ENCODE results near the gene CROCC.
A peak's percentile ranks its signal among the peaks of the same experiment; 100 is the strongest.
"Not testable (repeated sequence)": the region's sequence is repeated elsewhere in the genome, so short reads cannot be mapped to it uniquely, and the experiment has no call there.

The CROCC gene

GRCh38 chr1:16922466-16922865 is 735 bp downstream of the CROCC start:
- no peak overlapping the region for H3K27ac ChIP-seq (ENCODE audit: low read length)
- H3K9ac ChIP-seq (ENCODE audit: low read depth, low read length) = peak overlapping the region; percentile 87; the same call in 1 of the 2 replicates
- no peaks in the 10 kb centered on the region for H3K27me3 ChIP-seq (ENCODE audit: insufficient read depth, low read length)
- no peaks in the 10 kb centered on the region for H3K9me3 ChIP-seq (ENCODE audit: insufficient read depth, low read depth, low read length)
- peak overlapping the region; percentile 87 for H3K4me3 ChIP-seq (ENCODE audit: low read length)
- no peaks in the 10 kb centered on the region for H3K36me3 ChIP-seq (ENCODE audit: insufficient read depth, low read depth, low read length)
- no peaks in the 10 kb centered on the region; the same call in 1 of the 2 replicates for H3K4me1 ChIP-seq (ENCODE audit: insufficient read depth, low read length)

GRCh38 chr1:16922885-16923431 is 1.2 kb downstream of the CROCC start:
- Histone ChIP-seq H3K27ac (ENCODE audit: low read length) (no peak overlapping the region), H3K4me3 (ENCODE audit: low read length) (peak overlapping the region; percentile 87; the same call in 1 of the 2 replicates), H3K9ac (ENCODE audit: low read depth, low read length) (0 out of 2 replicates have a peak overlapping the region, but pooled peaks have one; percentile 87)

GRCh38 chr1:16924216-16924918 is 2.6 kb downstream of the CROCC start:
- H3K27ac ChIP-seq (ENCODE audit: low read length) = no peak overlapping the region
- 0 out of 2 replicates have a peak overlapping the region, but pooled peaks have one; percentile 11 for H3K9ac ChIP-seq (ENCODE audit: low read depth, low read length)
- H3K27me3 ChIP-seq (ENCODE audit: insufficient read depth, low read length) = no peaks in the 10 kb centered on the region
- no peaks in the 10 kb centered on the region for H3K36me3 ChIP-seq (ENCODE audit: insufficient read depth, low read depth, low read length)
- H3K4me1 ChIP-seq (ENCODE audit: insufficient read depth, low read length) = no peaks in the 10 kb centered on the region; the same call in 1 of the 2 replicates
- no peak overlapping the region for H3K4me3 ChIP-seq (ENCODE audit: low read length)
- H3K9me3 ChIP-seq (ENCODE audit: insufficient read depth, low read depth, low read length) = no peaks in the 10 kb centered on the region

More at GRCh38 chr1:16922885-16923431, 1.2 kb downstream of the CROCC start:
- Histone ChIP-seq H3K9me3 (ENCODE audit: insufficient read depth, low read depth, low read length) (no peaks in the 10 kb centered on the region), H3K4me1 (ENCODE audit: insufficient read depth, low read length) (no peaks in the 10 kb centered on the region; the same call in 1 of the 2 replicates), H3K36me3 (ENCODE audit: insufficient read depth, low read depth, low read length) (no peaks in the 10 kb centered on the region), H3K27me3 (ENCODE audit: insufficient read depth, low read length) (no peaks in the 10 kb centered on the region)

GRCh38 chr1:16924919-16925477 is 3.3 kb downstream of the CROCC start:
- H3K4me3 ChIP-seq (ENCODE audit: low read length) = no peak overlapping the region
- H3K27me3 ChIP-seq (ENCODE audit: insufficient read depth, low read length) = no peaks in the 10 kb centered on the region
- H3K9me3 ChIP-seq (ENCODE audit: insufficient read depth, low read depth, low read length) = no peaks in the 10 kb centered on the region
- H3K36me3 ChIP-seq (ENCODE audit: insufficient read depth, low read depth, low read length) = 0 out of 2 replicates have a peak, but pooled peaks cover 1% of the 10 kb centered on the region
- no peak overlapping the region for H3K9ac ChIP-seq (ENCODE audit: low read depth, low read length)
- no peaks in the 10 kb centered on the region; the same call in 1 of the 2 replicates for H3K4me1 ChIP-seq (ENCODE audit: insufficient read depth, low read length)
- H3K27ac ChIP-seq (ENCODE audit: low read length) = no peak overlapping the region

- H3K4me1 ChIP-seq (ENCODE audit: insufficient read depth, low read length) = no peaks in the 10 kb centered on the region; the same call in 1 of the 2 replicates
- no peak overlapping the region for H3K27ac ChIP-seq (ENCODE audit: low read length)
- H3K4me3 ChIP-seq (ENCODE audit: low read length) = no peak overlapping the region
- H3K9me3 ChIP-seq (ENCODE audit: insufficient read depth, low read depth, low read length) = no peaks in the 10 kb centered on the region
- H3K27me3 ChIP-seq (ENCODE audit: insufficient read depth, low read length) = no peaks in the 10 kb centered on the region
- no peak overlapping the region for H3K9ac ChIP-seq (ENCODE audit: low read depth, low read length)
- peaks cover 10% of the 10 kb centered on the region for H3K36me3 ChIP-seq (ENCODE audit: insufficient read depth, low read depth, low read length)
These were observed 4.1 kb downstream of the CROCC start for GRCh38 chr1:16925635-16926490.

GRCh38 chr1:16926491-16927073 is 4.9 kb downstream of the CROCC start:
- H3K27me3 ChIP-seq (ENCODE audit: insufficient read depth, low read length) = no peaks in the 10 kb centered on the region
- H3K9me3 ChIP-seq (ENCODE audit: insufficient read depth, low read depth, low read length) = no peaks in the 10 kb centered on the region
- peak overlapping the region; percentile 10; the same call in 1 of the 2 replicates for H3K9ac ChIP-seq (ENCODE audit: low read depth, low read length)
- H3K4me3 ChIP-seq (ENCODE audit: low read length) = no peak overlapping the region
- H3K4me1 ChIP-seq (ENCODE audit: insufficient read depth, low read length) = no peaks in the 10 kb centered on the region
- peaks cover 17% of the 10 kb centered on the region for H3K36me3 ChIP-seq (ENCODE audit: insufficient read depth, low read depth, low read length)
- H3K27ac ChIP-seq (ENCODE audit: low read length) = no peak overlapping the region

GRCh38 chr1:16927256-16927655 is 5.5 kb downstream of the CROCC start:
- H3K4me3 ChIP-seq (ENCODE audit: low read length) = no peak overlapping the region
- peak overlapping the region; percentile 10; the same call in 1 of the 2 replicates for H3K9ac ChIP-seq (ENCODE audit: low read depth, low read length)
- no peaks in the 10 kb centered on the region for H3K4me1 ChIP-seq (ENCODE audit: insufficient read depth, low read length)
- peaks cover 19% of the 10 kb centered on the region for H3K36me3 ChIP-seq (ENCODE audit: insufficient read depth, low read depth, low read length)
- no peaks in the 10 kb centered on the region for H3K27me3 ChIP-seq (ENCODE audit: insufficient read depth, low read length)
- no peak overlapping the region for H3K27ac ChIP-seq (ENCODE audit: low read length)
- H3K9me3 ChIP-seq (ENCODE audit: insufficient read depth, low read depth, low read length) = no peaks in the 10 kb centered on the region

GRCh38 chr1:16927711-16928485 is 6.2 kb downstream of the CROCC start:
- H3K4me3 ChIP-seq (ENCODE audit: low read length) = no peak overlapping the region
- peaks cover 19% of the 10 kb centered on the region for H3K36me3 ChIP-seq (ENCODE audit: insufficient read depth, low read depth, low read length)
- no peaks in the 10 kb centered on the region for H3K4me1 ChIP-seq (ENCODE audit: insufficient read depth, low read length)
- no peak overlapping the region for H3K27ac ChIP-seq (ENCODE audit: low read length)
- H3K27me3 ChIP-seq (ENCODE audit: insufficient read depth, low read length) = no peaks in the 10 kb centered on the region
- no peak overlapping the region for H3K9ac ChIP-seq (ENCODE audit: low read depth, low read length)
- H3K9me3 ChIP-seq (ENCODE audit: insufficient read depth, low read depth, low read length) = no peaks in the 10 kb centered on the region

GRCh38 chr1:16929146-16930041 is 7.7 kb downstream of the CROCC start:
- H3K27me3 ChIP-seq (ENCODE audit: insufficient read depth, low read length); H3K4me1 ChIP-seq (ENCODE audit: insufficient read depth, low read length); H3K4me3 ChIP-seq (ENCODE audit: low read length); H3K9me3 ChIP-seq (ENCODE audit: insufficient read depth, low read depth, low read length); H3K9ac ChIP-seq (ENCODE audit: low read depth, low read length); H3K27ac ChIP-seq (ENCODE audit: low read length): not testable (repeated sequence)
- peaks cover 23% of the 10 kb centered on the region for H3K36me3 ChIP-seq (ENCODE audit: insufficient read depth, low read depth, low read length)
